Tibial nerve (tissue), 3 donors: Measurements from ENCODE around the gene CDCA3.

Experiments used
- POLR2A ChIP-seq, 2 donors: fragments of 450-650 bp; IDR thresholded peaks; one replicate each; pipeline ENCODE4 v1.6.1; 2017; ENCODE audit warnings: antibody characterized with exemption in 2 of 2, mild to moderate bottlenecking in 2 of 2, moderate library complexity in 2 of 2
- TF ChIP-seq, protein P1 (sequence below), 5 experiments: fragments of 200-600 bp in 3 of 5; fragments of 450-650 bp in 2 of 5; sonication (generic) in 3 of 5; IDR thresholded peaks; one replicate each; pipeline ENCODE4 v1.5.1; 2016 to 2019; ENCODE audit warnings: antibody characterized with exemption in 5 of 5, mild to moderate bottlenecking in 3 of 5, moderate library complexity in 2 of 5

DNA sequence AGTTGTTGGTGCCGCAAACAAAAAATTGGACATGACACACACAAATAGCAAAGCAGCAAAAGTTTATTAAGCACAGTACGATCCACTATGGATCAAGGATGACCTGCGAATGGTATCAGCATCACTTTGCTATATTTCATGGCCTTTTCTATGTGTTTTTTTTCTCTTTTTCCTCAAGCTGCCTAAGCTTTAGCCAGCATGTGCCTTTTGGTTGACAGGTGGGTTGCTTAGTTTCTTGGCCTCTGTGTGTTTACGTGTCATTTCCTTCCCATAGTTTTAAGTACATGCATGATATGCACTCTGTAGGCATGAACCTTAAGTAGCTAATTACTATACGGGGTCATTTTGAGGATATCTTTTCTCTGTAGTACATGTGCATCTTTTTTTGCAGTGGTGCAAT lies 51.9 kb downstream of the CDCA3 start:
- TF ChIP-seq, protein P1, sequence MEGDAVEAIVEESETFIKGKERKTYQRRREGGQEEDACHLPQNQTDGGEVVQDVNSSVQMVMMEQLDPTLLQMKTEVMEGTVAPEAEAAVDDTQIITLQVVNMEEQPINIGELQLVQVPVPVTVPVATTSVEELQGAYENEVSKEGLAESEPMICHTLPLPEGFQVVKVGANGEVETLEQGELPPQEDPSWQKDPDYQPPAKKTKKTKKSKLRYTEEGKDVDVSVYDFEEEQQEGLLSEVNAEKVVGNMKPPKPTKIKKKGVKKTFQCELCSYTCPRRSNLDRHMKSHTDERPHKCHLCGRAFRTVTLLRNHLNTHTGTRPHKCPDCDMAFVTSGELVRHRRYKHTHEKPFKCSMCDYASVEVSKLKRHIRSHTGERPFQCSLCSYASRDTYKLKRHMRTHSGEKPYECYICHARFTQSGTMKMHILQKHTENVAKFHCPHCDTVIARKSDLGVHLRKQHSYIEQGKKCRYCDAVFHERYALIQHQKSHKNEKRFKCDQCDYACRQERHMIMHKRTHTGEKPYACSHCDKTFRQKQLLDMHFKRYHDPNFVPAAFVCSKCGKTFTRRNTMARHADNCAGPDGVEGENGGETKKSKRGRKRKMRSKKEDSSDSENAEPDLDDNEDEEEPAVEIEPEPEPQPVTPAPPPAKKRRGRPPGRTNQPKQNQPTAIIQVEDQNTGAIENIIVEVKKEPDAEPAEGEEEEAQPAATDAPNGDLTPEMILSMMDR (IDR thresholded peaks at IDR 0.05), result no peak
- no peak for TF ChIP-seq POLR2A (IDR thresholded peaks at IDR 0.05)
